Caco-2 (cell line): ENCODE measurements around the gene HHAT. TPM values are rescaled to one million over a fixed set of nuclear protein-coding genes. Genes with fewer than 3 reads are reported as not detected.
A peak's percentile ranks its signal among the peaks of the same experiment; 100 is the strongest.

Source experiments
- BruUV-seq: library from RNA; stranded (reverse); fragments of 400-500 nt; replicated peaks from 2 replicates; lab custom pipeline; 2021; lab: Mats Ljungman, UMichigan
- CTCF ChIA-PET: fragments of 300-600 bp; sonication (Branson Sonifier 250); formaldehyde crosslinking; loops from one replicate; lab custom pipeline; 2022; ENCODE audit warnings: antibody characterized with exemption; lab: Charles Lee
- POLR2A ChIA-PET: fragments of 300-600 bp; sonication (Branson Sonifier 250); formaldehyde crosslinking; loops from one replicate; lab custom pipeline; 2022; ENCODE audit warnings: antibody characterized with exemption; lab: Charles Lee
- DNase-seq, 2 experiments: peaks; one replicate each; pipeline versions ENCODE4 v3.0.0 to v3.0.0-alpha.2; 2020 to 2022
- H3K27me3 ChIP-seq: replicated peaks from 2 replicates; pipeline ENCODE4 v1.6.0; 2011; ENCODE audit warnings: low read length; ENCODE audit not compliant: control insufficient read depth, insufficient read depth
- H3K36me3 ChIP-seq: 2 replicates; pipeline ENCODE4 v1.5.1; 2011; ENCODE audit warnings: low read length; ENCODE audit not compliant: control insufficient read depth, insufficient read depth
- H3K4me1 ChIP-seq: fragments of 250-450 bp; sonication (Bioruptor Pico); 2 replicates; pipeline ENCODE4 v1.5.1; 2020; ENCODE audit warnings: mild to moderate bottlenecking
- H3K4me3 ChIP-seq: 2 replicates; pipeline ENCODE4 v1.5.1; 2011; ENCODE audit warnings: low read depth, mild to moderate bottlenecking, control low read depth, low read length
- H3K9me3 ChIP-seq: fragments of 250-450 bp; sonication (Bioruptor Pico); 2 replicates; pipeline ENCODE4 v1.5.1; 2020; ENCODE audit warnings: mild to moderate bottlenecking, moderate library complexity
- H3K27ac Mint-ChIP-seq: one replicate; pipeline ENCODE4 v1.8.0; 2022; ENCODE audit warnings: mixed read lengths; ENCODE audit not compliant: unreplicated experiment
- H3K27me3 Mint-ChIP-seq: one replicate; pipeline ENCODE4 v1.8.0; 2022; ENCODE audit warnings: mixed read lengths; ENCODE audit not compliant: insufficient read depth, unreplicated experiment
- H3K36me3 Mint-ChIP-seq: one replicate; pipeline ENCODE4 v1.8.0; 2022; ENCODE audit warnings: mild to moderate bottlenecking, mixed read lengths; ENCODE audit not compliant: insufficient read depth, unreplicated experiment
- H3K4me1 Mint-ChIP-seq: one replicate; pipeline ENCODE4 v1.8.0; 2022; ENCODE audit warnings: low read depth, mixed read lengths; ENCODE audit not compliant: unreplicated experiment
- H3K4me3 Mint-ChIP-seq: one replicate; pipeline ENCODE4 v1.8.0; 2022; ENCODE audit warnings: mild to moderate bottlenecking, moderate library complexity, mixed read lengths; ENCODE audit not compliant: unreplicated experiment
- H3K9me3 Mint-ChIP-seq: one replicate; pipeline ENCODE4 v1.8.0; 2022; ENCODE audit warnings: mixed read lengths; ENCODE audit not compliant: unreplicated experiment
- intact Hi-C: fragments of 100-400 bp; cut with micrococcal nuclease; formaldehyde crosslinking; loops from one replicate; pipeline ENCODE4 v1.10.0; 2022; ENCODE audit not compliant: unreplicated experiment
- total RNA-seq: library from RNA; stranded (reverse); gene quantifications from 2 replicates; pipeline ENCODE4 v1.2.3, GENCODE V29; 2022
- TF ChIP-seq, protein P1 (sequence below), 2 experiments: fragments of 200-600 bp in 1 of 2; IDR thresholded peaks; 1 replicate in 1 of 2; 2 replicates in 1 of 2; pipeline versions ENCODE4 v1.5.1 to v1.8.0; 2011 to 2022; ENCODE audit warnings: antibody characterized with exemption in 1 of 2, control low read depth in 1 of 2, inconsistent platforms in 1 of 2, low read depth in 1 of 2, low read length in 1 of 2, mild to moderate bottlenecking in 1 of 2, moderate library complexity in 1 of 2; ENCODE audit not compliant: insufficient read depth in 1 of 2, severe bottlenecking in 1 of 2, unreplicated experiment in 1 of 2

The HHAT gene
- total RNA-seq, 1 experiment from 2014 or later: 3.9 TPM

DNA sequence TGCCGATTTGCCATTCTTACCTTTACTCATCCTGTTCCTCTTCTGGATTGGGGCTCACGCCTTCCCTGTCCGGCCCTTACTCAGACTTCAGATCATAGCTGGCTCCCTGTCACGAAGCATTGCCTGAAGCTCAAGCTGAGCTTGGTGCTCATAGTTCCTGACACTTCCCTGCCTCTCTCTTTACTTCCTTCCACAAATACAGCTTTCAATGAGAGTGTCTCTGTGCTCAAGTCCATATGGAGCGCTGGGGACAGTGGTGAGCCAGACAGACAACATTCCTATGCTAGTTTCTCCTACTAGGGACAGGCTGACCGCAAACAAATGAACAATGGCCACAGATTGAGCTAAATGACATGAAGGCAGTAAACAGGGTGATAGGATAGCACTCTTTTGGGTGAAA lies 38.1 kb downstream of the HHAT start:
- H3K4me1 ChIP-seq: peaks cover 18% of the 10 kb centered on the region
- no peaks in the 10 kb centered on the region for H3K9me3 ChIP-seq
- intact Hi-C loops: loop anchor here (5.0 kb wide), 1 partner anchor 39 kb away; the partner anchor contains the start of gene HHAT
- no peak overlapping the region for H3K4me3 ChIP-seq
- no peaks in the 10 kb centered on the region for H3K27me3 Mint-ChIP-seq
- H3K4me1 Mint-ChIP-seq: peaks cover 25% of the 10 kb centered on the region
- H3K27ac Mint-ChIP-seq: peak overlapping the region; percentile 55
- H3K36me3 ChIP-seq: no peaks in the 10 kb centered on the region
- H3K27me3 ChIP-seq: no peaks in the 10 kb centered on the region
- CTCF ChIA-PET: interaction anchor here (0.9 kb wide), 1 partner anchor 15 kb away, joined by 3 read pairs; no protein-coding TSS in a partner anchor
- DNase-seq: peak; percentile 69 to 71
- BruUV-seq: no TSS peak
- H3K36me3 Mint-ChIP-seq: peaks cover 6% of the 10 kb centered on the region
- POLR2A ChIA-PET: interaction anchor here (0.6 kb wide), 1 partner anchor 38 kb away, joined by 3 read pairs; the partner anchor contains the start of gene HHAT
- H3K9me3 Mint-ChIP-seq: no peaks in the 10 kb centered on the region
- TF ChIP-seq, protein P1, sequence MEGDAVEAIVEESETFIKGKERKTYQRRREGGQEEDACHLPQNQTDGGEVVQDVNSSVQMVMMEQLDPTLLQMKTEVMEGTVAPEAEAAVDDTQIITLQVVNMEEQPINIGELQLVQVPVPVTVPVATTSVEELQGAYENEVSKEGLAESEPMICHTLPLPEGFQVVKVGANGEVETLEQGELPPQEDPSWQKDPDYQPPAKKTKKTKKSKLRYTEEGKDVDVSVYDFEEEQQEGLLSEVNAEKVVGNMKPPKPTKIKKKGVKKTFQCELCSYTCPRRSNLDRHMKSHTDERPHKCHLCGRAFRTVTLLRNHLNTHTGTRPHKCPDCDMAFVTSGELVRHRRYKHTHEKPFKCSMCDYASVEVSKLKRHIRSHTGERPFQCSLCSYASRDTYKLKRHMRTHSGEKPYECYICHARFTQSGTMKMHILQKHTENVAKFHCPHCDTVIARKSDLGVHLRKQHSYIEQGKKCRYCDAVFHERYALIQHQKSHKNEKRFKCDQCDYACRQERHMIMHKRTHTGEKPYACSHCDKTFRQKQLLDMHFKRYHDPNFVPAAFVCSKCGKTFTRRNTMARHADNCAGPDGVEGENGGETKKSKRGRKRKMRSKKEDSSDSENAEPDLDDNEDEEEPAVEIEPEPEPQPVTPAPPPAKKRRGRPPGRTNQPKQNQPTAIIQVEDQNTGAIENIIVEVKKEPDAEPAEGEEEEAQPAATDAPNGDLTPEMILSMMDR (IDR thresholded peaks at IDR 0.05; ENCODE audit: insufficient read depth in 1 of 2, low read depth in 1 of 2, low read length in 1 of 2, severe bottlenecking in 1 of 2, unreplicated experiment in 1 of 2): no peak
- H3K4me3 Mint-ChIP-seq: peak overlapping the region; percentile 32

DNA sequence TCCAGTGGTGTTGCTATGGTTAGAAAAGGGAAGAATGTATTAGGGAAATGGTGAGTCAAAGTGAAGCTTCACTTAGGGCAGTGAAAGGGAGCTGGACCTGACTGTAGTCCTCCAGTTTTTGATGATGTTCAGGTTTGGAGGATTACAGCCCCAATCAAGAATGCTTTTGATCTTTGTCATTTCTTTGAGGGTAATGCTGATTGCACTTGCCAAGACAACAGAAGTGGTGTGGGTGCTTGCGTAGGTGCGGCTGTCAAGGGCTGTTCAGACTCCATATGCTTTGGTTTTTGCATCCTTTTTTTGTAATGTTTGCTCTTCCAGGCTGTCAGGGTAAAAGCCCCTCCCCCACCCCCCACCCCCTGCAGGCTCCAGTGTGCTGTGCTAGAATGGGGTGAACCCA lies 38.9 kb downstream of the HHAT start:
- CTCF ChIA-PET: interaction anchor here (0.9 kb wide), 1 partner anchor 14 kb away, joined by 3 read pairs; no protein-coding TSS in a partner anchor
- Histone ChIP-seq H3K9me3 (no peaks in the 10 kb centered on the region), H3K27me3 (no peaks in the 10 kb centered on the region), H3K4me3 (no peak overlapping the region), H3K4me1 (peaks cover 18% of the 10 kb centered on the region), H3K36me3 (no peaks in the 10 kb centered on the region)
- TF ChIP-seq, protein P1 (IDR thresholded peaks at IDR 0.05; ENCODE audit: insufficient read depth in 1 of 2, low read depth in 1 of 2, low read length in 1 of 2, severe bottlenecking in 1 of 2, unreplicated experiment in 1 of 2): no peak
- peak in 1 of 2 experiments; percentile 11 for DNase-seq
- BruUV-seq: no TSS peak
- Mint-ChIP-seq H3K4me1 (peaks cover 24% of the 10 kb centered on the region), H3K9me3 (no peaks in the 10 kb centered on the region), H3K27me3 (no peaks in the 10 kb centered on the region), H3K4me3 (no peak overlapping the region), H3K36me3 (peaks cover 6% of the 10 kb centered on the region), H3K27ac (peak overlapping the region; percentile 55)
- POLR2A ChIA-PET: interaction anchor here (0.6 kb wide), 1 partner anchor 39 kb away, joined by 3 read pairs; the partner anchor contains the start of gene HHAT
- intact Hi-C loops: loop anchor here (5.0 kb wide), 1 partner anchor 40 kb away; the partner anchor contains the start of gene HHAT

DNA sequence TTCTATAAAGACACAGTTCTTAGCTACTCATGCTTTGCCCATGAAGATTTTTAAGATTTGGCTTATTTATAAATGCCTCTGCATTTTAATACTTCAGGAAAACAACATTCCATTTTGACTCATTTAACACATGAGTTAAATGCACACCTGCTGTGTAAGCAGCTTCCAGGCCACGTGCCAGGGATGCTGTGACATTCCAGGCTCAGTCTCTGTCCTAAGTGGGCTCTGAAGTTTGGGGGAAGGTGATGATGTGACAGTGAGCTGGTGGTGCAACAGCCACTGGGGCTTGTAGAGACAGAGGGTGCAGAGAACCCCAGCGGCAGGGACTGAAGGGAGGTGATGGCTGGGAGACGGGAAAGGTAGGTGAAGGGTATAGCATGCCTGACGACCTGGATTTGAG lies 40.7 kb downstream of the HHAT start:
- intact Hi-C loops: loop anchor here (5.0 kb wide), 1 partner anchor 42 kb away; the partner anchor contains the start of gene HHAT
- TF ChIP-seq, protein P1 (IDR thresholded peaks at IDR 0.05; ENCODE audit: insufficient read depth in 1 of 2, low read depth in 1 of 2, low read length in 1 of 2, severe bottlenecking in 1 of 2, unreplicated experiment in 1 of 2): no peak
- no peak overlapping the region for H3K4me3 Mint-ChIP-seq
- no peak overlapping the region for H3K27ac Mint-ChIP-seq
- H3K36me3 ChIP-seq: no peaks in the 10 kb centered on the region
- no peaks in the 10 kb centered on the region for H3K9me3 Mint-ChIP-seq
- no peak overlapping the region for H3K4me3 ChIP-seq
- CTCF ChIA-PET: no interaction called here
- peaks cover 18% of the 10 kb centered on the region for H3K36me3 Mint-ChIP-seq
- peaks cover 37% of the 10 kb centered on the region for H3K4me1 Mint-ChIP-seq
- POLR2A ChIA-PET: interaction anchor here (0.6 kb wide), 1 partner anchor 9 kb away, joined by 5 read pairs; no protein-coding TSS in a partner anchor
- DNase-seq: no peak
- H3K9me3 ChIP-seq: no peaks in the 10 kb centered on the region
- no peaks in the 10 kb centered on the region for H3K27me3 ChIP-seq
- H3K4me1 ChIP-seq: peaks cover 28% of the 10 kb centered on the region
- H3K27me3 Mint-ChIP-seq: no peaks in the 10 kb centered on the region
- BruUV-seq: no TSS peak
